Neutrophil (primary cell): Measurements from ENCODE around the gene RHOBTB3.

Experiments
- H3K27ac ChIP-seq: fragments of 200-600 bp; sonication (generic); 2 replicates; pipeline ENCODE4 v1.5.1; 2016; ENCODE audit warnings: mild to moderate bottlenecking, moderate library complexity
- H3K27me3 ChIP-seq: fragments of 200-600 bp; sonication (generic); 2 replicates; pipeline ENCODE4 v1.6.0; 2016; ENCODE audit warnings: mild to moderate bottlenecking
- H3K36me3 ChIP-seq: fragments of 200-600 bp; sonication (generic); 2 replicates; pipeline ENCODE4 v1.5.1; 2017
- H3K4me1 ChIP-seq, 2 experiments: fragments of 200-600 bp in 1 of 2; sonication (generic) in 1 of 2; 1 replicate in 1 of 2; 2 replicates in 1 of 2; pipeline versions ENCODE4 v1.5.1 to v1.6.1; 2013 to 2016; ENCODE audit warnings: low read depth in 1 of 2, low read length in 1 of 2, mild to moderate bottlenecking in 1 of 2, moderate library complexity in 1 of 2; ENCODE audit not compliant: control insufficient read depth in 1 of 2, insufficient read depth in 1 of 2
- H3K4me3 ChIP-seq, 2 experiments: fragments of 200-600 bp in 1 of 2; sonication (generic) in 1 of 2; 1 replicate in 1 of 2; 2 replicates in 1 of 2; pipeline ENCODE4 v1.5.1; 2013 to 2016; ENCODE audit warnings: low read depth in 1 of 2, low read length in 1 of 2, mild to moderate bottlenecking in 1 of 2, moderate library complexity in 1 of 2
- H3K9me3 ChIP-seq: fragments of 200-600 bp; sonication (generic); 2 replicates; pipeline ENCODE4 v1.5.1; 2016
- TF ChIP-seq, protein P1 (sequence below): fragments of 200-600 bp; sonication (generic); IDR thresholded peaks from 2 replicates; pipeline ENCODE4 v1.5.1; 2016; ENCODE audit warnings: antibody characterized with exemption

Gene RHOBTB3

GRCh38 chr5:95729115-95730010 lies 1.8 kb upstream of the RHOBTB3 start:
- no peak overlapping the region for H3K27ac ChIP-seq

DNA sequence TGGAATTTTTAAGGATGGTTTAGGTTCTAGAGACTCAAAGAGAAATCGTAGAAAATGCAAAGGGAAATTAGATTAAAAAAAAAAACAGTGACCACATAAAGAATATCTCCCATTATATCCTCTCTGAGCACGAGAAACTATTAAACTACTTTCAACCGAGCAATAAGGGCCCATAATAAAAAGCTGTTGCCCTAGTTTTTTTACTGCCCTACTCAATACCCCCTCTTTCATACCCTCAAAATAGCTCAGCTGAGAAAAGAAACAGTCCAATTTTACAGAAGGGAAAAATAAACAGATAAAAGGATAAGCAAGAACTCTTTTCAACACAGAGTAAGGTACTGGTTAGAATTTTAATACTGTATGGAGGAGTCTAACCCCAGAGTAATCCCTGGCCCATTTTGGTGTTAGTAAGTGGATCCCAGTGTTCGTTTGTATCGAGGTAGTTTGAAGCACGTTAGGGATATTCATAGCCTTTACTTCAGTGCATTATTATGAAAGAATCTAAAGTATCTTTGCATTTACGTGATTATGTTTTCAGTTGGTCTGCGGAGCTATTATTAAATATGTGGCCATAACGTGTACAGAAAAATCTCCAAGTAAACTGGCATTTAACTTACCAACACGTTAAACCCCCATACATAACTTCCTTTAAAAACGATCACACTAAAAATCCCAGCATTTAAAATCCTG lies 980 bp upstream of the RHOBTB3 start:
- Histone ChIP-seq H3K9me3 (no peaks in the 10 kb centered on the region), H3K27me3 (peaks cover 41% of the 10 kb centered on the region), H3K36me3 (no peaks in the 10 kb centered on the region), H3K4me3 (peak overlapping the region in 1 of 2 experiments; percentile 67), H3K27ac (no peak overlapping the region), H3K4me1 (peaks cover 19 to 21% of the 10 kb centered on the region in 2 experiments)
- TF ChIP-seq, protein P1, sequence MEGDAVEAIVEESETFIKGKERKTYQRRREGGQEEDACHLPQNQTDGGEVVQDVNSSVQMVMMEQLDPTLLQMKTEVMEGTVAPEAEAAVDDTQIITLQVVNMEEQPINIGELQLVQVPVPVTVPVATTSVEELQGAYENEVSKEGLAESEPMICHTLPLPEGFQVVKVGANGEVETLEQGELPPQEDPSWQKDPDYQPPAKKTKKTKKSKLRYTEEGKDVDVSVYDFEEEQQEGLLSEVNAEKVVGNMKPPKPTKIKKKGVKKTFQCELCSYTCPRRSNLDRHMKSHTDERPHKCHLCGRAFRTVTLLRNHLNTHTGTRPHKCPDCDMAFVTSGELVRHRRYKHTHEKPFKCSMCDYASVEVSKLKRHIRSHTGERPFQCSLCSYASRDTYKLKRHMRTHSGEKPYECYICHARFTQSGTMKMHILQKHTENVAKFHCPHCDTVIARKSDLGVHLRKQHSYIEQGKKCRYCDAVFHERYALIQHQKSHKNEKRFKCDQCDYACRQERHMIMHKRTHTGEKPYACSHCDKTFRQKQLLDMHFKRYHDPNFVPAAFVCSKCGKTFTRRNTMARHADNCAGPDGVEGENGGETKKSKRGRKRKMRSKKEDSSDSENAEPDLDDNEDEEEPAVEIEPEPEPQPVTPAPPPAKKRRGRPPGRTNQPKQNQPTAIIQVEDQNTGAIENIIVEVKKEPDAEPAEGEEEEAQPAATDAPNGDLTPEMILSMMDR, result no peak

More at GRCh38 chr5:95729115-95730010, 1.8 kb upstream of the RHOBTB3 start:
- H3K4me1 ChIP-seq, result peaks cover 19 to 21% of the 10 kb centered on the region in 2 experiments
- TF ChIP-seq, protein P1, result no peak
- peaks cover 41% of the 10 kb centered on the region for H3K27me3 ChIP-seq
- no peaks in the 10 kb centered on the region for H3K36me3 ChIP-seq
- no peak overlapping the region for H3K4me3 ChIP-seq
- no peaks in the 10 kb centered on the region for H3K9me3 ChIP-seq

- Histone ChIP-seq H3K4me3 (peak overlapping the region; percentile 52 to 67), H3K36me3 (no peaks in the 10 kb centered on the region), H3K9me3 (no peaks in the 10 kb centered on the region), H3K27ac (no peak overlapping the region), H3K27me3 (peaks cover 41% of the 10 kb centered on the region), H3K4me1 (peaks cover 19 to 21% of the 10 kb centered on the region in 2 experiments)
- TF ChIP-seq, protein P1, result no peak
Measured at GRCh38 chr5:95731571-95732554, 727 bp downstream of the RHOBTB3 start.

DNA sequence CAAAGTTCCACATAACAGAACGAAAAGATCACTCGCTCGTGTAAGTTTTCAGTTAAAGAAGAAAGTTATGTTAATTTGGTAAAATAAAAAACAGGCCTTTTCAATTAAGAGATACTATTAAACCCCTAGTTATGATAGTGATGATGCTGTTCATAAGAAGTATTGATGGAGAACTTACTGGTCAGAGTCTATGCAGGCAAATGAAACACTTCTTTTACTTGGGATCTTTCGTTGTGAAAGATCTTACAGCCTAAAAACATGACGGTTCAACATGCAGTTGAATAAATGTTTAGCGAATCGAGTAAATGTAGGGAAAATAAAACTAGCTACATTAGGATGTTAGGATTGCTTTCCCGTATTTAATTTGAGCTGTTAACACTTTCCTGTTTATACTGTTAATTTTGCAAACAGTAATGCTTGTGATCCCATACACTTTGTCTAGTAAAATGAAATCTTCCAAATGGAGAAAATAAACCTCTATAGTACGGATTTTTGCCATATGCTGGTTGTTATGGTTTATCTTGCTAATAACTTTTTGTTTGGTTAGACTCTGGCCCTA lies 2.0 kb downstream of the RHOBTB3 start:
- no peaks in the 10 kb centered on the region for H3K36me3 ChIP-seq
- H3K27ac ChIP-seq, result no peak overlapping the region
- H3K27me3 ChIP-seq, result peaks cover 41% of the 10 kb centered on the region
- no peak overlapping the region for H3K4me3 ChIP-seq
- no peaks in the 10 kb centered on the region for H3K9me3 ChIP-seq
- TF ChIP-seq, protein P1, result no peak
- H3K4me1 ChIP-seq, result peaks cover 19 to 21% of the 10 kb centered on the region in 2 experiments

DNA sequence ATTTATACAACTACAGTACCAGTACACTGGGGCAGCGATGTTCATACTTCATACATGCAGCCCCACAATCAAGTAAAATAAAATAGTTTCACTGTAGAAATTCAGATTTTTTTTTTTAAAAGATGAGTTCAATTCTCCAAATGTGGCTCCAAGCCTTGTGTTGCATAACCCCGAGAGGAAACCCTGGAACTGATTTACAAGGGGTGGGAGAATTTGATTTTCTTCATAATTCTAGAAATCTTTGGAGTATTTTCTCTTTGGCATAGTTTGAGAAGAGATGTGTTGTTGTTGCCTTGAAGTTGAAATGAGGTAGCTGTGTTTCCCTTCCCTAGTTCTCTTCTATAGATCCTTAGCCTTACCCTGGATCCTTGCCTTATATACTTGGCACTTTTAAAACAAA lies 3.1 kb downstream of the RHOBTB3 start:
- Histone ChIP-seq H3K4me1 (peaks cover 19 to 21% of the 10 kb centered on the region in 2 experiments), H3K27me3 (peaks cover 41% of the 10 kb centered on the region), H3K27ac (no peak overlapping the region), H3K4me3 (no peak overlapping the region), H3K36me3 (no peaks in the 10 kb centered on the region), H3K9me3 (no peaks in the 10 kb centered on the region)
- TF ChIP-seq, protein P1, result no peak
